H1 (cell line): ENCODE data around the gene CDRT15L2. TPM values are rescaled to one million over a fixed set of nuclear protein-coding genes. Genes with fewer than 3 reads are reported as not detected.
"Not testable (repeated sequence)": the region's sequence is repeated elsewhere in the genome, so short reads cannot be mapped to it uniquely, and the experiment has no call there.

Experiments used
- CTCF ChIA-PET: fragments of 300-600 bp; sonication (Branson Sonifier 250); formaldehyde crosslinking; loops from one replicate; lab custom pipeline; 2021; ENCODE audit not compliant: partially characterized antibody; lab: Charles Lee
- POLR2A ChIA-PET: fragments of 300-600 bp; sonication (Branson Sonifier 250); formaldehyde crosslinking; loops from one replicate; lab custom pipeline; 2021; ENCODE audit warnings: inconsistent platforms; ENCODE audit not compliant: partially characterized antibody; lab: Charles Lee
- DNase-seq, 2 experiments: peaks; one replicate each; pipeline versions ENCODE4 v3.0.0 to v3.0.0-alpha.2; 2010 to 2022; ENCODE audit warnings: low spot score in 2 of 2, low read depth in 1 of 2, mixed read lengths in 1 of 2
- FAIRE-seq: peaks from 2 replicates; lab custom pipeline; 2011; peaks lifted over from hg19 to GRCh38; lab: Jason Lieb, UNC
- H2AFZ ChIP-seq: 2 replicates; pipeline ENCODE4 v1.8.1; 2012; ENCODE audit warnings: low read length, inconsistent platforms
- H2AK5ac ChIP-seq: 2 replicates; pipeline ENCODE4 v1.6.1; 2013; ENCODE audit warnings: low read depth, low read length
- H2BK120ac ChIP-seq: replicated peaks from 2 replicates; pipeline ENCODE3; 2013; ENCODE audit warnings: low read depth, low read length, inconsistent platforms
- H2BK12ac ChIP-seq: 2 replicates; pipeline ENCODE4 v1.6.1; 2013; ENCODE audit warnings: low read depth, low read length
- H2BK15ac ChIP-seq: 2 replicates; pipeline ENCODE4 v1.6.1; 2013; ENCODE audit warnings: low read length
- H2BK20ac ChIP-seq: 2 replicates; pipeline ENCODE4 v1.6.1; 2013; ENCODE audit warnings: low read length
- H2BK5ac ChIP-seq: 2 replicates; pipeline ENCODE4 v1.6.1; 2013; ENCODE audit warnings: low read depth, low read length
- H3K14ac ChIP-seq: 2 replicates; pipeline ENCODE4 v1.6.1; 2013; ENCODE audit warnings: inconsistent platforms; ENCODE audit not compliant: insufficient read length
- H3K18ac ChIP-seq: 2 replicates; pipeline ENCODE4 v1.6.1; 2013; ENCODE audit warnings: low read length; ENCODE audit errors: extremely low read depth
- H3K23ac ChIP-seq: 2 replicates; pipeline ENCODE4 v1.6.1; 2013; ENCODE audit warnings: inconsistent platforms; ENCODE audit not compliant: insufficient read length
- H3K23me2 ChIP-seq: 2 replicates; pipeline ENCODE4 v1.6.1; 2013; ENCODE audit warnings: low read depth, low read length
- H3K27ac ChIP-seq: 2 replicates; pipeline ENCODE4 v1.6.1; 2011; ENCODE audit warnings: low read depth, low read length, inconsistent platforms
- H3K27me3 ChIP-seq, 4 experiments: replicated peaks in 1 of 4; 1 replicate in 1 of 4; 2 replicates in 3 of 4; pipeline versions ENCODE4 v1.6.1 to v1.8.1; 2011 to 2013; ENCODE audit warnings: low read length in 3 of 4, mild to moderate bottlenecking in 3 of 4, inconsistent platforms in 2 of 4, mixed read lengths in 2 of 4, moderate library complexity in 1 of 4; ENCODE audit not compliant: control insufficient read depth in 3 of 4, insufficient read depth in 3 of 4; ENCODE audit errors: extremely low read depth in 1 of 4
- H3K36me3 ChIP-seq, 4 experiments: 2 replicates each; pipeline versions ENCODE4 v1.6.1 to v1.8.1; 2011 to 2013; ENCODE audit warnings: mild to moderate bottlenecking in 4 of 4, low read length in 3 of 4, moderate library complexity in 2 of 4, control low read depth in 1 of 4, inconsistent platforms in 1 of 4; ENCODE audit not compliant: insufficient read depth in 4 of 4, control insufficient read depth in 2 of 4
- H3K4ac ChIP-seq: replicated peaks from 2 replicates; pipeline ENCODE3; 2013; ENCODE audit warnings: low read length, low read depth, mixed read lengths, inconsistent platforms; ENCODE audit not compliant: insufficient read length
- H3K4me1 ChIP-seq, 4 experiments: replicated peaks in 1 of 4; 1 replicate in 1 of 4; 2 replicates in 3 of 4; pipeline versions ENCODE4 v1.6.1 to v1.8.1; 2011 to 2013; ENCODE audit warnings: low read length in 3 of 4, inconsistent platforms in 2 of 4, mixed read lengths in 1 of 4; ENCODE audit not compliant: insufficient read depth in 4 of 4, control insufficient read depth in 3 of 4
- H3K4me2 ChIP-seq, 2 experiments: 2 replicates each; pipeline versions ENCODE4 v1.6.1 to v1.8.1; 2011 to 2013; ENCODE audit warnings: low read depth in 2 of 2, low read length in 2 of 2, control low read depth in 1 of 2, inconsistent platforms in 1 of 2, mild to moderate bottlenecking in 1 of 2; ENCODE audit not compliant: insufficient read depth in 1 of 2
- H3K4me3 ChIP-seq, 4 experiments: fragments of 200-600, 300-600 bp in 1 of 4; sonication (generic), shearing (Covaris generic), sonication (Bioruptor Twin) in 1 of 4; 2 replicates each; pipeline versions ENCODE4 v1.5.1 to v1.8.1; 2011 to 2016; ENCODE audit warnings: low read length in 4 of 4, low read depth in 3 of 4, control low read depth in 2 of 4, inconsistent platforms in 2 of 4, mild to moderate bottlenecking in 2 of 4, mixed read lengths in 1 of 4, moderate library complexity in 1 of 4; ENCODE audit not compliant: insufficient read depth in 2 of 4; ENCODE audit errors: extremely low read depth in 1 of 4
- H3K56ac ChIP-seq: replicated peaks from 2 replicates; pipeline ENCODE3; 2013; ENCODE audit warnings: low read depth, mild to moderate bottlenecking, mixed read lengths, low read length, inconsistent platforms; ENCODE audit not compliant: insufficient read length
- H3K79me1 ChIP-seq: 2 replicates; pipeline ENCODE4 v1.6.1; 2013; ENCODE audit warnings: low read depth, low read length, control low read depth
- H3K79me2 ChIP-seq, 2 experiments: 2 replicates each; pipeline versions ENCODE4 v1.6.1 to v1.8.1; 2012 to 2013; ENCODE audit warnings: low read length in 2 of 2, mild to moderate bottlenecking in 2 of 2, inconsistent platforms in 1 of 2; ENCODE audit not compliant: insufficient read depth in 2 of 2, control insufficient read depth in 1 of 2
- H3K9ac ChIP-seq, 4 experiments: replicated peaks in 1 of 4; 1 replicate in 1 of 4; 2 replicates in 3 of 4; pipeline versions ENCODE4 v1.6.1 to v1.8.1; 2011 to 2013; ENCODE audit warnings: low read depth in 3 of 4, low read length in 3 of 4, control low read depth in 2 of 4, mild to moderate bottlenecking in 2 of 4, moderate library complexity in 2 of 4, inconsistent platforms in 1 of 4; ENCODE audit errors: extremely low read depth in 1 of 4
- H3K9me3 ChIP-seq, 2 experiments: 2 replicates each; pipeline versions ENCODE4 v1.6.1 to v1.8.1; 2012 to 2013; ENCODE audit warnings: mild to moderate bottlenecking in 2 of 2, moderate library complexity in 2 of 2, control low read depth in 1 of 2, inconsistent platforms in 1 of 2, low read depth in 1 of 2, low read length in 1 of 2, mixed read lengths in 1 of 2; ENCODE audit not compliant: insufficient read depth in 2 of 2
- H4K20me1 ChIP-seq, 2 experiments: replicated peaks in 1 of 2; 2 replicates each; pipeline versions ENCODE3 to v1.8.1; 2011 to 2013; ENCODE audit warnings: inconsistent platforms in 2 of 2, low read length in 2 of 2, mild to moderate bottlenecking in 1 of 2; ENCODE audit not compliant: insufficient read depth in 2 of 2, control insufficient read depth in 1 of 2
- H4K5ac ChIP-seq: 2 replicates; pipeline ENCODE4 v1.6.1; 2013; ENCODE audit warnings: low read length, low read depth, mixed read lengths, inconsistent platforms; ENCODE audit not compliant: insufficient read length
- H4K8ac ChIP-seq: 2 replicates; pipeline ENCODE4 v1.8.0; 2013; ENCODE audit warnings: mild to moderate bottlenecking, moderate library complexity, low read length, inconsistent platforms; ENCODE audit not compliant: insufficient read depth; ENCODE audit errors: extremely low read depth
- H4K91ac ChIP-seq: replicated peaks from 2 replicates; pipeline ENCODE3; 2013; ENCODE audit warnings: low read length, mixed read lengths, inconsistent platforms; ENCODE audit not compliant: insufficient read length
- WGBS, 2 experiments: shearing (Covaris generic) in 1 of 2; methylation state at CpG; one replicate each; pipeline versions ENCODE4 v1.1.6 to v1.1.7; 2013 to 2015; ENCODE audit warnings: low lambda C conversion rate in 2 of 2, mixed read lengths in 2 of 2, inconsistent platforms in 1 of 2, low coverage in 1 of 2, missing lambda C conversion rate in 1 of 2; ENCODE audit not compliant: insufficient replicate concordance in 2 of 2, insufficient coverage in 1 of 2, insufficient read length in 1 of 2; ENCODE audit errors: extremely low coverage in 1 of 2, missing lambda C conversion rate in 1 of 2; 5-methylcytosine and 5-hydroxymethylcytosine counted together
- polyA plus RNA-seq, 7 experiments: library from polyadenylated mRNA; depleted of rRNA in 3 of 7; stranded (reverse) in 5 of 7; unstranded in 2 of 7; fragments of >200 nt in 5 of 7; fragments of 200-250 nt in 2 of 7; gene quantifications; 1 replicate in 5 of 7; 2 replicates in 1 of 7; 4 replicates in 1 of 7; pipeline versions ENCODE4 v1.2.1 to v1.2.3, GENCODE V29; 2011 to 2013; ENCODE audit warnings: missing spikeins in 2 of 7, mixed read lengths in 2 of 7
- total RNA-seq: library from RNA; stranded (reverse); fragmentation: NEBNext Ultra II Directional; extraction: Animal tissue kit (Norgen Biotek cat#: 25700); gene quantifications from 2 replicates; pipeline ENCODE4 v1.2.1, GENCODE V29; 2021

Gene CDRT15L2
- total and polyA plus RNA-seq, 2 of the 8 experiments (the other 6 are each of a cell fraction or from before 2014, with no cell fraction given), result not detected

DNA sequence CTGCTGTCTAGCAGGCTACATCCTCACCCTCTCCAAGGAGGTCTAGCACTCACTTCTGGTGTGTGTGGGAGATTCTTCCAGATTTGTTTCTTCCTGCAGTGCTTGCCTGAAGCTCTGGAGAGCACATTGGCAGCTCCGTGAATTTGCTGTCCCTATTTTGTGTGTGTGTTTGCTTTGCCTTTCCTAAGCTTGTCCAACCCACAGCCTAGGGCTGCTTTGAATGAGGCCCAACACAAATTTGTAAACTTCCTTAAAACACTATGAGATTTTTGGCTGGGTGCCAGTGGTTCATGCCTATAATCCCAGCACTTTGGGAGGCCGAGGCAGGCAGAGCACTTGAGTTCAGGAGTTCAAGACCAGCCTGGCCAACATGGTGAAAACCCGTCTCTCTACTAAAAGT is 38.7 kb upstream of the CDRT15L2 start:
- H3K9ac ChIP-seq, H4K8ac ChIP-seq, H3K79me1 ChIP-seq, H2AK5ac ChIP-seq, H4K5ac ChIP-seq, H3K4ac ChIP-seq, H2AFZ ChIP-seq, H4K91ac ChIP-seq, H2BK12ac ChIP-seq, H3K79me2 ChIP-seq, POLR2A ChIA-PET, FAIRE-seq, H3K23me2 ChIP-seq, H3K27ac ChIP-seq, H3K56ac ChIP-seq, H2BK15ac ChIP-seq, H3K27me3 ChIP-seq, H3K9me3 ChIP-seq, H3K23ac ChIP-seq, H3K4me1 ChIP-seq, H3K14ac ChIP-seq, H4K20me1 ChIP-seq, H3K4me3 ChIP-seq, H2BK120ac ChIP-seq, DNase-seq, CTCF ChIA-PET, H3K18ac ChIP-seq, H3K4me2 ChIP-seq, H2BK20ac ChIP-seq, H2BK5ac ChIP-seq, H3K36me3 ChIP-seq: not testable (repeated sequence)
- WGBS, 2 experiments, result 82% methylated on average over 1 of the region's 3 CpGs; no CpG with 5 or more reads in 1 of the 2 experiments

DNA sequence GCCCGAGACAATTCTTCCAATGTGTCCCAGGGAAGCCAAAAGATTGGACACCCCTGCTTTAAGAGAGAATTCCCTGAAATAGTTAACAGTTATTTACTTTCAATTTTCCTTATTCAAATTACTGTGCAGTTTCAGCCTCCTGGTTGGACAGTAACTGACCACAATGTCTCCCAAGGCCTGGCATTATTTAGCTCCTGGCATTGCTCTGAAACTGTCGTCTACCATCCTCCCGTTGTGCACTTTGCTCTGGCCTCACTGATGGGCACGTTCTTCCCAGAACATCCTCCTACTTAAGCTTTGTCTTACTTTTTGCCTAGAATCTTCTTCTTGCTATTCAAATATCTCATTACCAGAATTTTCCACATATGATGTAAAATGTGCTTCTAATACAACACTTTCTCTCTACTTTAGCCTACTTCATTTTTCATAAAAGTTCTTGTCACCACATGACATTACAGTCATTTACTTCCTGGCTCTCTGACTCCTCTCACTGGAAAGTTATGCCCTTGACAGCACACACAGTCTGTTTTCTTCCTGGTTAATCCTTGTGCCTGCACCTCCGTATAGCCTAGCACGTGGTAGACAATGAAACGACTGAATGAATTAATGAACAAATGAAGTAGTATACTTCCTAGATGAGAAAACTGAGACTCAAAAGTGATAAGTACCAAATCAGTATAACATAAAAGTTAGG is 37.5 kb upstream of the CDRT15L2 start:
- H2AFZ ChIP-seq, H2BK12ac ChIP-seq, H3K4ac ChIP-seq, H3K9me3 ChIP-seq, H2BK20ac ChIP-seq, H3K27me3 ChIP-seq, H2BK15ac ChIP-seq, H3K14ac ChIP-seq, FAIRE-seq, H3K4me3 ChIP-seq, H3K4me1 ChIP-seq, H3K36me3 ChIP-seq, DNase-seq, H3K4me2 ChIP-seq, H3K56ac ChIP-seq, H3K9ac ChIP-seq, H2BK5ac ChIP-seq, H2BK120ac ChIP-seq, H4K5ac ChIP-seq, POLR2A ChIA-PET, H3K23ac ChIP-seq, H3K79me2 ChIP-seq, H4K8ac ChIP-seq, CTCF ChIA-PET, H3K27ac ChIP-seq, H4K91ac ChIP-seq, H3K23me2 ChIP-seq, H3K18ac ChIP-seq, H4K20me1 ChIP-seq, H3K79me1 ChIP-seq, H2AK5ac ChIP-seq: not testable (repeated sequence)
- WGBS, 2 experiments, result 87% methylated on average over 7 of the region's 7 CpGs; no CpG with 5 or more reads in 1 of the 2 experiments
